NCI-H774 (cell line): Measurements from ENCODE around the gene EMD.

ENCODE experiments used
- DNase-seq: peaks from one replicate; lab custom pipeline; 2025; lab: John Stamatoyannopoulos, UW

The EMD gene

GRCh38 chrX:154419189-154419588, 40.1 kb downstream of the EMD start:
- no peak for DNase-seq

GRCh38 chrX:154419688-154420401, 40.8 kb downstream of the EMD start:
- DNase-seq = no peak

- DNase-seq = no peak
Observed at GRCh38 chrX:154420402-154420756, 41.3 kb downstream of the EMD start.

- no peak for DNase-seq
Observed at GRCh38 chrX:154426916-154427770, 48.0 kb downstream of the EMD start.

- peak; percentile 93 for DNase-seq
Observed at GRCh38 chrX:154428176-154429171, 49.4 kb downstream of the EMD start, which contains the start of gene ATP6AP1. ATP6AP1 (plus strand) TSS chrX:154428677; CDS start chrX:154428693, 16 bp downstream.

- DNase-seq = no peak
Observed at GRCh38 chrX:154429711-154430110, 50.6 kb downstream of the EMD start.

- no peak for DNase-seq
Observed at GRCh38 chrX:154430479-154430878, 51.4 kb downstream of the EMD start.

GRCh38 chrX:154430916-154431315, 51.8 kb downstream of the EMD start:
- DNase-seq = no peak
